Activated CD4-positive, alpha-beta T cell treated with anti-CD3 and anti-CD28 coated beads for 36 hours (primary cell): ENCODE results near the gene EEFSEC. TPM values are rescaled to one million over a fixed set of nuclear protein-coding genes. Genes with fewer than 3 reads are reported as not detected.

ENCODE experiments used
- ATAC-seq: fragments of 200-7000 bp; cut with Tn5 transposase; one replicate; pipeline ENCODE4 v1.10.0; 2021; ENCODE audit warnings: mild to moderate bottlenecking, moderate library complexity
- CTCF ChIA-PET: fragments of 350-600 bp; sonication (Branson Sonifier 250); formaldehyde crosslinking; loops from one replicate; lab custom pipeline; 2021; ENCODE audit warnings: antibody characterized with exemption; lab: Charles Lee
- POLR2A ChIA-PET: fragments of 350-600 bp; sonication (Branson Sonifier 250); formaldehyde crosslinking; loops from one replicate; lab custom pipeline; 2021; ENCODE audit warnings: antibody characterized with exemption, inconsistent platforms; lab: Charles Lee
- DNase-seq: peaks from one replicate; pipeline ENCODE4 v3.0.0-alpha.2; 2020
- H3K27ac Mint-ChIP-seq: one replicate; pipeline ENCODE4 v1.8.0; 2021; ENCODE audit warnings: mixed read lengths
- H3K27me3 Mint-ChIP-seq: one replicate; pipeline ENCODE4 v1.8.0; 2021; ENCODE audit warnings: mixed read lengths
- H3K36me3 Mint-ChIP-seq: one replicate; pipeline ENCODE4 v1.8.0; 2021; ENCODE audit warnings: low read depth, mixed read lengths
- H3K4me1 Mint-ChIP-seq: one replicate; pipeline ENCODE4 v1.8.0; 2021; ENCODE audit warnings: mixed read lengths
- H3K4me3 Mint-ChIP-seq: one replicate; pipeline ENCODE4 v1.8.0; 2021; ENCODE audit warnings: mild to moderate bottlenecking, moderate library complexity, mixed read lengths
- H3K9me3 Mint-ChIP-seq: one replicate; pipeline ENCODE4 v1.8.0; 2021; ENCODE audit warnings: low read depth, mixed read lengths
- intact Hi-C, 2 experiments: fragments of 100-400 bp; cut with DNase I in 1 of 2; cut with micrococcal nuclease in 1 of 2; formaldehyde crosslinking; loops; one replicate each; pipeline versions ENCODE4 v1.14.2 to v1.15.1; 2022 to 2024; cut with DNase I, micrococcal nuclease
- total RNA-seq, 2 experiments: library from RNA; stranded (reverse); gene quantifications; one replicate each; pipeline ENCODE4 v1.2.3, GENCODE V29; 2021

Gene EEFSEC
- total RNA-seq, 2 experiments from 2014 or later, result 19.6 to 20.7 TPM

DNA sequence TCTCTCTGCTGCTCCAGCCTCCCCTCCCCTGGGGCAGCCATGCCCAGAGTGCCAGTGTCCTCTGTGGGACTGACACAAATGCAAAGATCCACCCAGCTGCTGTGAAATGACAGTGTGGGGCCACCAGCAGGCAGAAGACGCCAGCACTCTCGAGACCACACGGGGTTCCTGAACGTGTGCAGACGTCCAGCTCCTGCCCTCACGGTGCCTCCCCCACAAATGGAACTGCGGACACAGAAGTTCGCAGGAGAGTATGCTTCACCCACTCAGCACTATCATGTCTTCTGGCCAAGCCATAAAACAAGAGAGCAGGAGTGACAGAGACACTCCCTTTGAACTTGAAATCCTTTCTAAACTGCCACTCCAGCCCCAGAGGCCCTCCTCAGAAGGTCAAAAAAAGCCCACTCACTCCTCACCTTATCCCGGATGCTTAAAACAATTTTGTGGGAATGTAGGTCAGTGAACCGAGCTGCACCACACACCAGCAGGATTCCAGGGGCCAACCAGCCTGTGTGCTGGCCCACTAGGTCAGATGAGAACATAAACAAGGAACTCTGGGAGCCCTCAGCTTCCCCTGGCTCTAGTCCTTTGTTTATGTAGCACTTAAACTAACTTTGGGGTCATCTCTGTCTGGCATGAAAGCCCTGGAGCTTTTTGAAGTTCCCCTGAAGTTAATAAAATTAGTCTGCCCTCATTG lies 200.9 kb downstream of the EEFSEC start:
- Mint-ChIP-seq H3K4me3 (no peak overlapping the region), H3K27me3 (no peaks in the 10 kb centered on the region), H3K9me3 (no peaks in the 10 kb centered on the region), H3K27ac (no peak overlapping the region), H3K4me1 (no peaks in the 10 kb centered on the region), H3K36me3 (peaks cover 5% of the 10 kb centered on the region)
- CTCF ChIA-PET, result interaction anchor here (1.0 to 1.2 kb wide), 2 partner anchors 10 to 231 kb away, joined by 3 to 4 read pairs; no protein-coding TSS in a partner anchor
- POLR2A ChIA-PET, result no interaction called here
- no peak for ATAC-seq
- DNase-seq, result no peak
- intact Hi-C loops, result no loop called here

GRCh38 chr3:128354788-128355542 lies 201.7 kb downstream of the EEFSEC start:
- no peak for ATAC-seq
- Mint-ChIP-seq H3K4me1 (no peaks in the 10 kb centered on the region), H3K36me3 (peaks cover 5% of the 10 kb centered on the region), H3K27me3 (no peaks in the 10 kb centered on the region), H3K27ac (no peak overlapping the region), H3K9me3 (no peaks in the 10 kb centered on the region), H3K4me3 (no peak overlapping the region)
- CTCF ChIA-PET, result interaction anchor here (1.2 kb wide), 1 partner anchor 230 kb away, joined by 3 read pairs; no protein-coding TSS in a partner anchor
- DNase-seq, result no peak
- POLR2A ChIA-PET, result no interaction called here
- intact Hi-C loops, result no loop called here

DNA sequence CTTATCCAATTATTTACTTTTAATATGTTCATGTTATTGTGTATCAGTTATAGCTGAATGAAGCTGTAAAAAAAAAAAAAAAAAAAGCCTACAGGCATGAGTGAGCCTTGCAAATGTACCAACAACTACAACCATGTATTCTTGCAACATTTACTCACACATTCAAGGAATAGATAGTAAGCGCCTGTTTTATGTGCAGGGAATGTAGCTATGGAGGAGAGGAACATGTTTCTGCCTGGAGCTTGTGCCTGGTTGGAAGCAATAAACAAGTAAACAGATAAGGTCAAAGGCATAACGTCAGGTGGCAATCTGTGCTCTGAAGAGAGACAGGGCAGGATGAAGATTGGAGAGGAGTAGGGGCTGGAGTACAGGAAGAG lies 202.2 kb downstream of the EEFSEC start:
- Mint-ChIP-seq H3K27me3 (no peaks in the 10 kb centered on the region), H3K27ac (no peak overlapping the region), H3K36me3 (peaks cover 5% of the 10 kb centered on the region), H3K4me1 (no peaks in the 10 kb centered on the region), H3K9me3 (no peaks in the 10 kb centered on the region), H3K4me3 (no peak overlapping the region)
- ATAC-seq, result no peak
- CTCF ChIA-PET, result no interaction called here
- POLR2A ChIA-PET, result no interaction called here
- no peak for DNase-seq
- intact Hi-C loops, result no loop called here

DNA sequence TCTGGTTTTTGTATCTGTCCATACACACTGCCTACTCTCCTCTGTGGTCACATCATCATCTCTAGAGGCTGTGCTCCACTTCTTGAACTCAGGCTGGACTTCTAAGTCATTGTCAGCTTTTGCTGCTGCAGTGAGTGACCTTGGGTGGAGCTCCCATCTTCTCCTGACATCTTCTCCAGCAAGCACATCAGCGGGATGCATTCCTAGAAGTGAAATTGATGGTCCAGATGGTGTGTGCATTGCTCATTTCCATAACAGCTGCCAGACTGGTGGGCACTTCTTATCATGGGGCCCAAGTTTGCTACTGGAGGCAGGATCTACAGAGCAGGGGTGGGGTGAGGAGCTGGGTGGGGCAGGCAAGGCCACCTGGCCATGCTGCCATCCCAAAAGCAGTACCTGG lies 203.5 kb downstream of the EEFSEC start:
- Mint-ChIP-seq H3K4me3 (no peak overlapping the region), H3K36me3 (peaks cover 6% of the 10 kb centered on the region), H3K4me1 (no peaks in the 10 kb centered on the region), H3K9me3 (no peaks in the 10 kb centered on the region), H3K27me3 (no peaks in the 10 kb centered on the region), H3K27ac (no peak overlapping the region)
- no peak for ATAC-seq
- intact Hi-C loops, result no loop called here
- POLR2A ChIA-PET, result interaction anchor here (0.6 kb wide), 1 partner anchor 678 kb away, joined by 4 read pairs; no protein-coding TSS in a partner anchor
- CTCF ChIA-PET, result no interaction called here
- no peak for DNase-seq

DNA sequence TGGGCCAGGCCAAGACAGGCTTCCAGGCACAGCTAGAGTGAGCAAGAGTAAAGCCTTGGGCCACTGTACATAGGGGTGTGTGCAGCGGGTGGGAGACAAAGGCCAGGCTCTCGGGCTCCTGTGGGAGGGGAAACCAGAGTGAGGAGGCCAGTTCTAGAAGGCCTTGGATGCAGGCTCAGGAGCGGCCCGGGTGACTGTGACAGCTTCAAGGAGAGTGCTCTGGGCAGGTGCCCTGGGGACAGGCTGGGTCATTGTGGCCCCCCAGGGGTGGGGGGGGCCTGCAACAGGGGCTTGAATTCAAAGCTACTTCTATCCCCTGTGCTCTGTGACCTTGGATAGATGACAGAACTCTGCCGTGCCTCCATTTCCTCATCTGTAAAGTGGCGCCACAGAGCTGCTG lies 204.3 kb downstream of the EEFSEC start:
- no peak overlapping the region for H3K4me3 Mint-ChIP-seq
- no peak for ATAC-seq
- H3K9me3 Mint-ChIP-seq, result no peaks in the 10 kb centered on the region
- no peaks in the 10 kb centered on the region for H3K4me1 Mint-ChIP-seq
- no peaks in the 10 kb centered on the region for H3K27me3 Mint-ChIP-seq
- ChIA-PET CTCF (no interaction called here), POLR2A (interaction anchor here (0.6 kb wide), 1 partner anchor 679 kb away, joined by 4 read pairs; no protein-coding TSS in a partner anchor)
- peaks cover 6% of the 10 kb centered on the region for H3K36me3 Mint-ChIP-seq
- DNase-seq, result no peak
- intact Hi-C loops, result no loop called here
- no peak overlapping the region for H3K27ac Mint-ChIP-seq

DNA sequence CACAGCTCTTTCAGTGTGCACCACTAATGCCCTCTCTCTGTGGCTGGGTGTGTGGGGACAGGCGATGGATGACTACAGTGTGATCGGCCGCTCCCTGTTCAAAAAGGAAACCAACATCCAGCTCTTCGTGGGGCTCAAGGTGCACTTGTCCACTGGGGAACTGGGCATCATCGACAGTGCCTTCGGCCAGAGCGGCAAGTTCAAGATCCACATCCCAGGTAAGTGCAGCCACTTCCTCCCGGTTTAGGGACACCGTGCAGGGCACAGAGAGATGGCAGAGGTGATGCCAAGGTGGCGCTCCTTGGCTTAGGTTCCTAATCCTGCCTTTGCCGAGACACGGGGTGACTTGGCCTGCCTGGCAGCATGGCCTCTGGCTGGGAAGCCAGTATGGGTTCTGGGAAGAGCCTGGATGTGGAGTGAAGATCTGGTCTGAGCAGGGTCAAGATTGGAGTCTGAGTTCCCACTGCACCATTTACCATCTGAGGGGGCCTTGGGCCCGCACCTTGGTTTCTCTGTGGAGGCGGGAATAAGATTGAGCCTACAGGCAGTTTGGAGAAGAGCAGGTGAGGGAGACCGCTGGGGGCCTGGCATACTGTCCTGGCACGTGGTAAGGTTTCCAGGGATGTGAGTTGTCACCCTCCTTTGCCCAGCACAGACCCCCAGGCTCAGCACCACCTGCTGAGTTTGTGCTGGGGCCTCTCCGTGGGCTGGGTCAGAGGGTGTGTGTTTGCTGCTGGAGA lies 205.0 kb downstream of the EEFSEC start:
- ChIA-PET POLR2A (no interaction called here), CTCF (no interaction called here)
- Mint-ChIP-seq H3K4me1 (no peaks in the 10 kb centered on the region), H3K27ac (no peak overlapping the region), H3K9me3 (no peaks in the 10 kb centered on the region), H3K4me3 (no peak overlapping the region), H3K27me3 (no peaks in the 10 kb centered on the region), H3K36me3 (peaks cover 6% of the 10 kb centered on the region)
- intact Hi-C loops, result no loop called here
- no peak for DNase-seq
- no peak for ATAC-seq

GRCh38 chr3:128359060-128359664 lies 205.9 kb downstream of the EEFSEC start:
- peaks cover 6% of the 10 kb centered on the region for H3K36me3 Mint-ChIP-seq
- intact Hi-C loops, result no loop called here
- POLR2A ChIA-PET, result no interaction called here
- ATAC-seq (no peak), DNase-seq (no peak)
- no peak overlapping the region for H3K4me3 Mint-ChIP-seq
- H3K4me1 Mint-ChIP-seq, result no peaks in the 10 kb centered on the region
- H3K27me3 Mint-ChIP-seq, result no peaks in the 10 kb centered on the region
- H3K9me3 Mint-ChIP-seq, result no peaks in the 10 kb centered on the region
- CTCF ChIA-PET, result no interaction called here
- H3K27ac Mint-ChIP-seq, result no peak overlapping the region

GRCh38 chr3:128359846-128360642 lies 206.8 kb downstream of the EEFSEC start:
- CTCF ChIA-PET, result no interaction called here
- intact Hi-C loops, result no loop called here

DNA sequence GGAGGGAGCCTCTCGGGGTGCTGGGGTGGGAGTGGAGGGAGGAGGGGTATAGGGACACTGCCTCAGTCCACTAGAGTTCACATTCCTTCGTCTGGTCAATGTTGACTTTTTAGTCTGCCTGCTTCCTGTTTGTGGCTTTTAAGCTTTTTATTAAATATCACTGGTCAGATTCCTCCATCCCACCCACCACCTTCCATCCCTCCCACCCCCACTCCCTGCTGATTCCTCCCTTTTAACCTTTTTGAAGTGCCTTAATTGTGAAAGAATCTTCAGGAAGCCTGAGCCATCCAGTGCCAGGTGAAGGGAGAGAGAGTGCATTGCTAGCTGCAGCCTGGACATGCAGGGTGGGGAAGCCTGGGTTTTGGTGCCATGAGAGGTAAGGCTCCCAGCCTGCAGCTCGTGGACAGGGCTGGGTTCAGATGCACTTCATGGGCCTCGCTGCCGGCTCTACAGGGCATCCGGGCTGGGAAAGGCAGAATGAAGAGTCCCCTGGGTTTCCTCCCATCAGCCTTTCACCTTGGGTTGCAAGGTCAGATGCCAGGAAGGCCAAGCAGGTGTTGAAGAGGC lies 207.5 kb downstream of the EEFSEC start:
- Mint-ChIP-seq H3K36me3 (peaks cover 6% of the 10 kb centered on the region), H3K4me3 (no peak overlapping the region), H3K4me1 (no peaks in the 10 kb centered on the region), H3K9me3 (no peaks in the 10 kb centered on the region), H3K27me3 (no peaks in the 10 kb centered on the region), H3K27ac (no peak overlapping the region)
- ChIA-PET POLR2A (no interaction called here), CTCF (no interaction called here)
- intact Hi-C loops, result no loop called here
- DNase-seq, result no peak
- ATAC-seq, result no peak

More at GRCh38 chr3:128359846-128360642, 206.8 kb downstream of the EEFSEC start:
- POLR2A ChIA-PET, result no interaction called here
- no peak overlapping the region for H3K27ac Mint-ChIP-seq
- no peaks in the 10 kb centered on the region for H3K27me3 Mint-ChIP-seq
- no peak overlapping the region for H3K4me3 Mint-ChIP-seq
- no peaks in the 10 kb centered on the region for H3K4me1 Mint-ChIP-seq
- ATAC-seq, result no peak
- no peaks in the 10 kb centered on the region for H3K9me3 Mint-ChIP-seq
- peaks cover 6% of the 10 kb centered on the region for H3K36me3 Mint-ChIP-seq
- no peak for DNase-seq

DNA sequence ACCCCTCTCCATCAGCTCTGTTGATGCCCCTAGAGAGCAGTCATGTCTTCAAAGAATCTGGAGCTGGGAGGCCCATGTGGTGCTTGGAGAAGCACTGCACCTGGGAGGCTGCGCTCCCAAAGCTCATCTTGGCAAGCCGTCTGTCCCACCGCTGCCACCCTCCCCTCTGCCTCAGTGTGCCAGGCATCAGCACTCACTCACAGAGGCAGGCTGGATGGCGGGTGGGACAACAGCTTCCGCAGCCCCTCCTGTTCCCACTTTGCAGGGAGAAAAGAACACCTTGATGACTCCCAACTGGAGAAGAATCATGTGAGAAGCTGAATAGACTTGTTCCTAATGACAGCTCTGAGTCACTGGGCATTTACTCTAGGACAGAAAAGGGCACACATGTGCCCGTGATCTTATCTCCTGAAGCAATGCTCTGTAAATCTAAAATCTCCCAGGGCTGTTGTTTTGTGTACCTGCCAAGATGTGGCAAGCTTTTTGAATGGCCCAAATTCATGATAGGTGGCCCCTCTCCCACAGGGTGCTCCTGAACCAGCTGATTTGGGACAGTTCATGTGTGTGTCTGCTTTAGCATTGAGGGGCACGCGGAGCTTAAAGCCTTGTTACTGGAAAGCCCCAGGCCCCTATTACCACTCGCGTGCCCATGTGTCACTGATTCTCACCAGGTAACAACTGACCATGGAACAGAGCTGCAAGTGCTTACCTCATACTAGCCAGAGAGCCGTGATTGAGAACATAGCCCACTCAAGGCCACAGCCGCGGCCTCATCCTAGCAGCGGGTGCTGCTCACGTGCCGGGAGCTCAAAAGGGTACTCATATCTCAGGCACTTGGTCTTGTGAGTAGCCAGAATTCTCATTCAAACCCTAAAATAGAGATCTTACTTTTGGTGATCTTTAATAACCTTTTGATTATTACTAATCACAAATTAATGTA lies 209.0 kb downstream of the EEFSEC start:
- ChIA-PET POLR2A (no interaction called here), CTCF (interaction anchor here (0.6 to 1.0 kb wide), 3 partner anchors 40 to 611 kb away, joined by 3 to 5 read pairs (median 3); no protein-coding TSS in a partner anchor)
- no peak for DNase-seq
- Mint-ChIP-seq H3K4me1 (no peaks in the 10 kb centered on the region), H3K27me3 (no peaks in the 10 kb centered on the region), H3K36me3 (peaks cover 8% of the 10 kb centered on the region), H3K9me3 (no peaks in the 10 kb centered on the region), H3K27ac (no peak overlapping the region), H3K4me3 (no peak overlapping the region)
- intact Hi-C loops, result no loop called here
- ATAC-seq, result no peak
